Fibroblast of lung (primary cell): ENCODE results near the gene IQSEC2.

ENCODE experiments used
- EZH2 ChIP-seq: IDR thresholded peaks from 2 replicates; pipeline ENCODE4 v1.5.1; 2012; ENCODE audit warnings: low read length, control low read depth, mild to moderate bottlenecking; ENCODE audit errors: missing control alignments
- TF ChIP-seq, protein P1 (sequence below), 2 donors: IDR thresholded peaks in 1 of 2; conservative IDR thresholded peaks in 1 of 2; 1 replicate in 1 of 2; 2 replicates in 1 of 2; pipeline ENCODE4 v1.5.1; 2011 to 2012; ENCODE audit warnings: low read length in 2 of 2, control low read depth in 1 of 2, inconsistent platforms in 1 of 2, low read depth in 1 of 2, mild to moderate bottlenecking in 1 of 2

GRCh38 chrX:53237056-53237455 lies 44.3 kb downstream of the IQSEC2 start:
- TF ChIP-seq, protein P1, sequence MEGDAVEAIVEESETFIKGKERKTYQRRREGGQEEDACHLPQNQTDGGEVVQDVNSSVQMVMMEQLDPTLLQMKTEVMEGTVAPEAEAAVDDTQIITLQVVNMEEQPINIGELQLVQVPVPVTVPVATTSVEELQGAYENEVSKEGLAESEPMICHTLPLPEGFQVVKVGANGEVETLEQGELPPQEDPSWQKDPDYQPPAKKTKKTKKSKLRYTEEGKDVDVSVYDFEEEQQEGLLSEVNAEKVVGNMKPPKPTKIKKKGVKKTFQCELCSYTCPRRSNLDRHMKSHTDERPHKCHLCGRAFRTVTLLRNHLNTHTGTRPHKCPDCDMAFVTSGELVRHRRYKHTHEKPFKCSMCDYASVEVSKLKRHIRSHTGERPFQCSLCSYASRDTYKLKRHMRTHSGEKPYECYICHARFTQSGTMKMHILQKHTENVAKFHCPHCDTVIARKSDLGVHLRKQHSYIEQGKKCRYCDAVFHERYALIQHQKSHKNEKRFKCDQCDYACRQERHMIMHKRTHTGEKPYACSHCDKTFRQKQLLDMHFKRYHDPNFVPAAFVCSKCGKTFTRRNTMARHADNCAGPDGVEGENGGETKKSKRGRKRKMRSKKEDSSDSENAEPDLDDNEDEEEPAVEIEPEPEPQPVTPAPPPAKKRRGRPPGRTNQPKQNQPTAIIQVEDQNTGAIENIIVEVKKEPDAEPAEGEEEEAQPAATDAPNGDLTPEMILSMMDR (conservative IDR thresholded peaks at IDR 0.05 in 1 of 2, IDR thresholded peaks at IDR 0.05 in 1 of 2; ENCODE audit: low read depth in 1 of 2, low read length in 2 of 2) = no peak
- TF ChIP-seq EZH2 = no peak
